ENCODE results near the gene CALR3. TPM values are rescaled to one million over a fixed set of nuclear protein-coding genes. Genes with fewer than 3 reads are reported as not detected.
"Not testable (repeated sequence)": the region's sequence is repeated elsewhere in the genome, so short reads cannot be mapped to it uniquely, and the experiment has no call there.

CALR3 gene
- total RNA-seq, 1 donor from 2014 or later = not detected

GRCh38 chr19:16522559-16523377 lies 26.8 kb upstream of the CALR3 start:
- no peak for ATAC-seq

GRCh38 chr19:16521715-16522289 lies 25.8 kb upstream of the CALR3 start:
- ATAC-seq = no peak

- ATAC-seq = no peak
Measured at GRCh38 chr19:16520986-16521624, 25.1 kb upstream of the CALR3 start.

- no peak for ATAC-seq
Measured at GRCh38 chr19:16520074-16520973, 24.4 kb upstream of the CALR3 start.

GRCh38 chr19:16519230-16519687 lies 23.3 kb upstream of the CALR3 start:
- ATAC-seq = no peak

- no peak for ATAC-seq
Measured at GRCh38 chr19:16518483-16519229, 22.7 kb upstream of the CALR3 start.

- no peak for ATAC-seq
Measured at GRCh38 chr19:16518061-16518460, 22.1 kb upstream of the CALR3 start.

- ATAC-seq = no peak
Measured at GRCh38 chr19:16516923-16517610, 21.1 kb upstream of the CALR3 start.

- ATAC-seq = no peak
Measured at GRCh38 chr19:16516381-16516780, 20.4 kb upstream of the CALR3 start.

- peak; percentile 49 for ATAC-seq
Measured at GRCh38 chr19:16514383-16515019, 18.5 kb upstream of the CALR3 start.

- ATAC-seq = not testable (repeated sequence)
Measured at GRCh38 chr19:16512611-16513010, 16.6 kb upstream of the CALR3 start.

- ATAC-seq = no peak
Measured at GRCh38 chr19:16509141-16510061, 13.4 kb upstream of the CALR3 start.

- ATAC-seq = no peak
Measured at GRCh38 chr19:16508546-16508945, 12.6 kb upstream of the CALR3 start.

- ATAC-seq = no peak
Measured at GRCh38 chr19:16506961-16507360, 11.0 kb upstream of the CALR3 start.

GRCh38 chr19:16506161-16506560 lies 10.2 kb upstream of the CALR3 start:
- not testable (repeated sequence) for ATAC-seq

- ATAC-seq = no peak
Measured at GRCh38 chr19:16504271-16504670, 8.3 kb upstream of the CALR3 start.

- ATAC-seq = no peak
Measured at GRCh38 chr19:16497837-16498236, 1.9 kb upstream of the CALR3 start.

GRCh38 chr19:16497042-16497441 lies 1.1 kb upstream of the CALR3 start:
- no peak for ATAC-seq

- no peak for ATAC-seq
Measured at GRCh38 chr19:16496613-16496983, 631 bp upstream of the CALR3 start.

- not testable (repeated sequence) for ATAC-seq
Measured at GRCh38 chr19:16486476-16486875, 9.5 kb downstream of the CALR3 start.

Data from esophagus mucosa (tissue), 1 donor.